DMS53 treated with DMSO at 0.1 percent for 48 hours (cell line): ENCODE data around the gene IL17RA.
"Not testable (repeated sequence)": the region's sequence is repeated elsewhere in the genome, so short reads cannot be mapped to it uniquely, and the experiment has no call there.

Experiments
- DNase-seq: peaks from one replicate; lab custom pipeline; 2025; ENCODE audit not compliant: unreplicated experiment; lab: John Stamatoyannopoulos, UW

IL17RA gene

GRCh38 chr22:17120281-17120680 is 35.5 kb downstream of the IL17RA start:
- DNase-seq, result no peak

- DNase-seq, result peak; percentile 24
Measured at GRCh38 chr22:17120711-17121232, 36.0 kb downstream of the IL17RA start.

GRCh38 chr22:17121233-17122195 is 36.7 kb downstream of the IL17RA start, which contains the start of gene TMEM121B:
Gene TMEM121B (minus strand): TSS chr22:17121360. CDS start chr22:17121127, 233 bp downstream.
- peak; percentile 25 for DNase-seq

GRCh38 chr22:17130199-17130598 is 45.4 kb downstream of the IL17RA start:
- peak; percentile 3 for DNase-seq

GRCh38 chr22:17131686-17132085 is 46.9 kb downstream of the IL17RA start:
- DNase-seq, result no peak

GRCh38 chr22:17132112-17132511 is 47.3 kb downstream of the IL17RA start:
- DNase-seq, result no peak

- DNase-seq, result no peak
Measured at GRCh38 chr22:17133137-17133536, 48.3 kb downstream of the IL17RA start.

- no peak for DNase-seq
Measured at GRCh38 chr22:17135153-17135760, 50.5 kb downstream of the IL17RA start.

GRCh38 chr22:17137170-17137569 is 52.4 kb downstream of the IL17RA start:
- DNase-seq, result no peak

- DNase-seq, result no peak
Measured at GRCh38 chr22:17137861-17138425, 53.1 kb downstream of the IL17RA start.

GRCh38 chr22:17138513-17138912 is 53.7 kb downstream of the IL17RA start:
- no peak for DNase-seq

- no peak for DNase-seq
Measured at GRCh38 chr22:17140022-17140421, 55.2 kb downstream of the IL17RA start.

GRCh38 chr22:17140826-17141766 is 56.3 kb downstream of the IL17RA start:
- DNase-seq, result no peak

GRCh38 chr22:17143101-17143500 is 58.3 kb downstream of the IL17RA start:
- DNase-seq, result no peak

GRCh38 chr22:17143826-17144225 is 59.0 kb downstream of the IL17RA start:
- DNase-seq, result no peak

- no peak for DNase-seq
Measured at GRCh38 chr22:17145021-17145680, 60.4 kb downstream of the IL17RA start.

GRCh38 chr22:17147458-17147857 is 62.7 kb downstream of the IL17RA start:
- DNase-seq, result not testable (repeated sequence)

- no peak for DNase-seq
Measured at GRCh38 chr22:17149076-17149815, 64.4 kb downstream of the IL17RA start.

GRCh38 chr22:17152340-17152739 is 67.5 kb downstream of the IL17RA start:
- DNase-seq, result no peak
